AG04450 (cell line): ENCODE results near the gene RILPL1. TPM values are rescaled to one million over a fixed set of nuclear protein-coding genes. Genes with fewer than 3 reads are reported as not detected.
"Not testable (repeated sequence)": the region's sequence is repeated elsewhere in the genome, so short reads cannot be mapped to it uniquely, and the experiment has no call there.

ENCODE experiments used
- CTCF ChIA-PET: fragments of 300-600, 350-600 bp; formaldehyde crosslinking; extraction: SDS; loops from one replicate; lab custom pipeline; 2022; ENCODE audit warnings: antibody characterized with exemption, inconsistent platforms; lab: Charles Lee
- POLR2A ChIA-PET: fragments of 350-600 bp; formaldehyde crosslinking; extraction: SDS; loops from one replicate; lab custom pipeline; 2021; ENCODE audit warnings: antibody characterized with exemption, inconsistent platforms; lab: Yijun Ruan, JAX
- DNase-seq: peaks from one replicate; pipeline ENCODE4 v3.0.0-alpha.2; 2011; ENCODE audit warnings: low read depth, low spot score
- H3K27ac ChIP-seq: one replicate; pipeline ENCODE4 v1.5.1; 2012; ENCODE audit warnings: low read depth, low read length, control low read depth
- H3K27me3 ChIP-seq: one replicate; pipeline ENCODE4 v1.6.0; 2012; ENCODE audit warnings: low read length; ENCODE audit not compliant: control insufficient read depth, insufficient read depth
- H3K4me3 ChIP-seq: 2 replicates; pipeline ENCODE4 v1.5.1; 2011; ENCODE audit warnings: mild to moderate bottlenecking, low read depth, low read length, control low read depth
- H3K9me3 ChIP-seq: 2 replicates; pipeline ENCODE4 v1.5.1; 2012; ENCODE audit warnings: low read length; ENCODE audit not compliant: control insufficient read depth, insufficient read depth
- CTCF ChIP-seq: IDR thresholded peaks from 2 replicates; pipeline ENCODE4 v1.5.1; 2011; ENCODE audit warnings: low read depth, low read length, control low read depth, inconsistent platforms
- polyA plus RNA-seq: library from polyadenylated mRNA; depleted of rRNA; stranded (reverse); fragments of >200 nt; gene quantifications from 2 replicates; pipeline ENCODE4 v1.2.3, GENCODE V29; 2011

RILPL1 gene
- polyA plus RNA-seq, 1 experiment = 18.7 TPM

DNA sequence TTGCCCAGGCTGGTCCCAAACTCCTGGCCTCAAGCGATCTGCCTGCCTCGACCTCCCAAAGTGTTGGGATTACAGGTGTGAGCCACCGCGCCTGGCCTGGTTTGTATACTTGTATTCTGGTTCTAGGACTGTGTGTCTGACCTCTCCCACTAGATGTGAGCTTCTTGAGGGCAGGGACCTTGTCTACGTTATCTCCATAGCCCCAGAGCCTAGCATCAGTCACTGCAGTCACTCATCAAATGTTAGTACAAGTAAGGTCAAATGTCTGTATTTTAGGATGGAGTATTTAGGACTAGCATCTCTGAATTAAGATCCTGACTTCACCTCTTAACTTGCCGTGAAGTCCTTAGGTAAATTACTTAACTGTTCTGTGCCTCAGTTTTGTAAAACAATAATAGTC is 99.9 kb downstream of the RILPL1 start:
- no peaks in the 10 kb centered on the region for H3K27me3 ChIP-seq
- H3K27ac ChIP-seq = no peak overlapping the region
- H3K9me3 ChIP-seq = no peaks in the 10 kb centered on the region; the same call in 1 of the 2 replicates
- CTCF ChIA-PET = no interaction called here
- POLR2A ChIA-PET = interaction anchor here (0.9 kb wide), 1 partner anchor 151 kb away, joined by 3 read pairs; the partner anchor contains the start of gene TMED2
- DNase-seq = no peak
- no peak for TF ChIP-seq CTCF
- H3K4me3 ChIP-seq = no peak overlapping the region

DNA sequence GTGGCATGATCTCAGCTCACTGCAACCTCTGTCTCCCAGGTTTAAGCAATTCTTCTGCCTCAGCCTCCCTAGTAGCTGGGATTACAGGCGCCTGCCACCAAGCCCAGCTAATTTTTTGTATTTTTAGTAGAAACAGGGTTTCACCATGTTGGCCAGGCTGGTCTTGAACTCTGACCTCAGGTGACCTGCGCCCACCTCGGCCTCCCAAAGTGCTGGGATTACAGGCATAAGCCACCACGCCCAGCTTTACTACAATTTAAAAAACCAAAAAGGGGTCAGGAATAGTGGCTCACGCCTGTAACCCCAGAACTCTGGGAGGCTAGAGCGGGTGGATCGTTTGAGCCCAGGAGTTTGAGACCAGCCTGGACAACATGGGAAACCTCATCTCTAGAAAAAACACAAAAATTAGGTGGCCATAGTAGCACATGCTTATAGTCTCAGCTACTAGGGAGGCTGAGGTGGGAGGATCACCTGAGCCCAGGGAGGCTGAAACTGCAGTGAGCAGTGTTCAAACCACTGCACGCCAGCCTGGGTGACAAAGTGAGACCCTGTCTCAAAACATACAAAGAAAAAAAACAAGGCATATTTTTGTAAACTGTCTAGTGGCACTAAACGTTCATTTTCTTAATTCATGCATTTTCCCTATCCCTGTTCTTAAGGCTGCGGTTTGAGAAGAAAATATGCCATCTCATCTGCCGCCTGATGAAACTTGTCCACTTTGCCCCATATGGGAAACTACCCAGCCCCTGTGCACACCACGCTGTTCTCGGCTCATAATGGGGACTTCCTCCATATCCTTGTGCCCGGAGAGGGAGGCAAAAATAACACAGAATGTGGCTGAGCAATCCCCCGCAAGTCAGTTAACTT is 101.3 kb downstream of the RILPL1 start:
- H3K27me3 ChIP-seq, DNase-seq, H3K9me3 ChIP-seq, H3K4me3 ChIP-seq, CTCF ChIA-PET, H3K27ac ChIP-seq: not testable (repeated sequence)
- POLR2A ChIA-PET = interaction anchor here (0.6 to 0.7 kb wide), 2 partner anchors 13 to 104 kb away, joined by 6 to 7 read pairs; no protein-coding TSS in a partner anchor

GRCh38 chr12:123429101-123429500 is 104.4 kb downstream of the RILPL1 start:
- CTCF ChIA-PET, H3K4me3 ChIP-seq, H3K9me3 ChIP-seq, H3K27me3 ChIP-seq, H3K27ac ChIP-seq, POLR2A ChIA-PET, DNase-seq: not testable (repeated sequence)

DNA sequence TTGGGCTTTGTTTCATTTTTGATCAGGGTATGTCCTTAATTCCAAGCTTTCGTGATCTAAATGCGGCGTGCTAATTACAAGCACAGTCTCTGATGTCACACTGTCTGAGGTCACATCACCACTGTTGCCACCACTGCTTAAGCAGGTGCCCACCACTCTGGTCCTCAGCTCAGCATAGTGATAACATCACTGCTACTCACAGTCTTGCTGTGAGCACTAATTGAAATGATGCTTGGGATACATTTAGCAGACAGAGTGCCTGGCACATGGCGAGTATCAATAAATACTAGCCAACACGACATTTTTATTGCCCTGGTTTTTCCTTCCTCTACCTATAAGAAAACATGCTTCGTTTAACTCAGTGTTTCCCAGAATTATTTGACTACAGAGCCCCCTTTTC is 104.9 kb downstream of the RILPL1 start:
- ChIA-PET CTCF (no interaction called here), POLR2A (no interaction called here)
- DNase-seq = no peak
- no peaks in the 10 kb centered on the region for H3K27me3 ChIP-seq
- no peak overlapping the region for H3K4me3 ChIP-seq
- TF ChIP-seq CTCF = no peak
- H3K9me3 ChIP-seq = peaks cover 2% of the 10 kb centered on the region; the same call in 1 of the 2 replicates
- no peak overlapping the region for H3K27ac ChIP-seq

DNA sequence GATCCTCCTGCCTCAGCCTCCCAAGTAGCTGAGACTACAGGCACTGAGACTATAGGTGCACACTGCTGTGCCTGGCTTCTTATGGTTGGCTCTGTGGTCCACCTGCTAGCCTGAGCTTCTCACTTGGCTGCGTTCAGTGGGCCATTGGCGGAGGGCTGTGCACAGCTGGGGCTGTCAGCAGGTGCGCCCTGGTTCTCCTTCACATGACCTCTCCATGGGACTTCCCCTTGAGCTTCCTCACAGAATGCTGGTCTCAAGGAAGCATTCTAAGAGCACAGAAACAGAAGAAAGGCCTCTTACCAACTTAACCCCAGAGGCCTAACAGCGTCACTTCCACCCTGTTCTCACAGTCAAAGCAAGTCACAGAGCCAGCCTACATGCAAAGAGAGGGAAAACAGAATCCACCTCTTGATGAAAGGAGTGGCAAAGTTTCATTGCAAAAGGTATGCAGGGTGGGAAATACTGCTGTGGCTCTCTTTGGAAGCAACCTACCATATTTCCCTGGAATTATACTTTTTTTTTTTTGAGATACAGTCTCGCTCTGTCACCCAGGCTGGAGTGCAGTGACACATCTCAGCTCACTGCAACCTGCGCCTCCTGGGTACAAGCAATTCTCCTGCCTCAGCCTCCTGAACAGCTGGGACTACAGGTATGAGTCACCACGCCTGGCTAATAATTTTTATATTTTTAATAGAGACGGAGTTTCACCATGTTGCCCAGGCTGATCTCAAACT is 106.3 kb downstream of the RILPL1 start:
- H3K27me3 ChIP-seq = no peaks in the 10 kb centered on the region
- H3K4me3 ChIP-seq = no peak overlapping the region
- POLR2A ChIA-PET = no interaction called here
- TF ChIP-seq CTCF = no peak
- CTCF ChIA-PET = no interaction called here
- no peak overlapping the region for H3K27ac ChIP-seq
- no peak for DNase-seq
- H3K9me3 ChIP-seq = peaks cover 3% of the 10 kb centered on the region; the same call in 1 of the 2 replicates
